SH-SY5Y (cell line): ENCODE data around the gene GID8.

ENCODE experiments used
- GATA2 ChIP-seq: IDR thresholded peaks from 2 replicates; pipeline ENCODE4 v1.6.1; 2011; ENCODE audit warnings: mild to moderate bottlenecking, low read depth, low read length
- GATA3 ChIP-seq: IDR thresholded peaks from 2 replicates; pipeline ENCODE4 v1.6.1; 2011; ENCODE audit warnings: low read depth, mild to moderate bottlenecking, low read length, moderate library complexity

GRCh38 chr20:62966212-62967148 lies 28.5 kb downstream of the GID8 start:
- TF ChIP-seq GATA2 (no peak), GATA3 (no peak)
